Stimulated activated CD4-positive, alpha-beta T cell treated with anti-CD3 and anti-CD28 coated beads, Interleukin-4, amount 100 ng/mL, for 4 hours (primary cell): ENCODE results near the gene ITGB5.
A peak's percentile ranks its signal among the peaks of the same experiment; 100 is the strongest.

Experiments
- DNase-seq, 2 experiments: peaks; one replicate each; pipeline ENCODE4 v3.0.0-alpha.2; 2020

Gene ITGB5

GRCh38 chr3:124887177-124887931 is at the start of gene ITGB5:
Gene ITGB5 (minus strand): TSS chr3:124887365. CDS start chr3:124887000, 365 bp downstream.
- DNase-seq, result peak; percentile 2 to 29

GRCh38 chr3:124935794-124936542 is 48.8 kb upstream of the ITGB5 start:
- DNase-seq, result no peak

- no peak for DNase-seq
These were observed 48.1 kb upstream of the ITGB5 start for GRCh38 chr3:124935264-124935663.

- no peak for DNase-seq
These were observed 47.4 kb upstream of the ITGB5 start, which contains the start of gene MUC13 for GRCh38 chr3:124934577-124934976. Gene MUC13 (minus strand): TSS chr3:124934751. CDS start chr3:124934712, 39 bp downstream.

GRCh38 chr3:124928333-124929202 is 41.4 kb upstream of the ITGB5 start:
- peak; percentile 36 to 45 for DNase-seq

GRCh38 chr3:124927574-124928045 is 40.4 kb upstream of the ITGB5 start:
- no peak for DNase-seq

- DNase-seq, result no peak
These were observed 39.4 kb upstream of the ITGB5 start for GRCh38 chr3:124926426-124927101.

GRCh38 chr3:124924741-124925140 is 37.6 kb upstream of the ITGB5 start:
- DNase-seq, result no peak

GRCh38 chr3:124923833-124924232 is 36.7 kb upstream of the ITGB5 start:
- DNase-seq, result no peak

GRCh38 chr3:124920718-124921117 is 33.6 kb upstream of the ITGB5 start:
- no peak for DNase-seq

GRCh38 chr3:124919756-124920155 is 32.6 kb upstream of the ITGB5 start:
- no peak for DNase-seq

GRCh38 chr3:124918524-124918923 is 31.4 kb upstream of the ITGB5 start:
- DNase-seq, result no peak

- no peak for DNase-seq
These were observed 29.8 kb upstream of the ITGB5 start for GRCh38 chr3:124916837-124917409.

- no peak for DNase-seq
These were observed 28.1 kb upstream of the ITGB5 start for GRCh38 chr3:124915254-124915653.

- no peak for DNase-seq
These were observed 20.8 kb upstream of the ITGB5 start for GRCh38 chr3:124907957-124908356.

- no peak for DNase-seq
These were observed 17.8 kb upstream of the ITGB5 start for GRCh38 chr3:124904835-124905492.

GRCh38 chr3:124903896-124904834 is 17.0 kb upstream of the ITGB5 start:
- no peak for DNase-seq

GRCh38 chr3:124896824-124897526 is 9.8 kb upstream of the ITGB5 start:
- DNase-seq, result no peak

GRCh38 chr3:124895756-124896155 is 8.6 kb upstream of the ITGB5 start:
- DNase-seq, result no peak

- DNase-seq, result no peak
These were observed 6.4 kb upstream of the ITGB5 start for GRCh38 chr3:124893526-124893925.
